AG04449 (cell line): ENCODE data around the gene MYO18A.

Source experiments
- CTCF ChIA-PET: fragments of 350-600 bp; formaldehyde crosslinking; extraction: SDS; loops from one replicate; lab custom pipeline; 2021; ENCODE audit warnings: antibody characterized with exemption; lab: Yijun Ruan, JAX
- POLR2A ChIA-PET: fragments of 400-600, 350-600 bp; formaldehyde crosslinking; extraction: SDS; loops from one replicate; lab custom pipeline; 2020; ENCODE audit warnings: antibody characterized with exemption, inconsistent platforms; lab: Yijun Ruan, JAX
- DNase-seq: peaks from one replicate; pipeline ENCODE4 v3.0.0-alpha.2; 2010; ENCODE audit warnings: low read depth, low spot score
- H3K4me3 ChIP-seq: 2 replicates; pipeline ENCODE4 v1.5.1; 2011; ENCODE audit warnings: low read depth, mild to moderate bottlenecking, control low read depth, low read length
- TF ChIP-seq, protein P1 (sequence below): IDR thresholded peaks from one replicate; pipeline ENCODE4 v1.5.1; 2011; ENCODE audit warnings: mild to moderate bottlenecking, moderate library complexity, low read length, control low read depth, inconsistent platforms; ENCODE audit not compliant: insufficient read depth; ENCODE audit errors: missing control alignments

The MYO18A gene

DNA sequence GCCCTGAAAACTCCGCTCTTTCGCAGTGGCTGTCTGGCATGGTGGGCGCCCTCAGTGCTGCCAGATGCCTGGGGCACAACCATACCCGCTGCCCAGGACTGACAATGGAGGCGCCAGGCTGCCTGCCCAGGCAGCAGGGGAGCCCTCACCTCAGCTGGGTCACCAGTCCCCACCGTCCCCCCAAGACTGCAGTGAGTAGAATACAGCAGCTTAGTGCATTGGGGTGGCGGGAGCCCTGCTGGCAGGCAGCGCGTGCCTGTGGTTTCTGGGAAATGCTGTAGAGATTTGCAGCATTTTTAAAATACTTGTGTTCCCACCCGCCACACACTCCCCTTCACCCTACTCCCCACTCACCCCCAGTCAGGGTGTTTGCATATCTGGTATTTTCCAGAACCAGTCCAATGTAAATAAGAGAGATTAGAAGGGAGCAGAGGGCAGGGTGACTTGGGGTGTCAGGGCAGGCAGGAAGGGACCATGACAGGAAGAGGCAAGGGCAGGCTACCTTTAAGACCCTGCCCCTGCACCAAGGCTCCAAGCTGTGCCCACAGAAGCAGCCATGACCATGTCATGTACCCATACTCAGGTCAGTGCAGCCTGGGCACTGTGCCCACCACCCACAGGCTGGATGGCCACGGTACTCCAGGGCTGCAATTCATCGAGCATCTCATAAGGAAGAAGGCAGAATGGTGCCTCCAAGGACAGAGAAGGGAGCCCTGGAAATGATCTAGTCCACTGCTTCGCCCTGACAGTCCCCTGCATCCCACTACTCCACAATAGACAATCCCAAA is 21.5 kb downstream of the MYO18A start:
- ChIA-PET POLR2A (interaction anchor here (0.5 to 0.7 kb wide), 2 partner anchors 92 to 134 kb away, joined by 3 read pairs; no protein-coding TSS in a partner anchor), CTCF (interaction anchor here (0.7 to 25.0 kb wide), 8 partner anchors 10 to 132 kb away, joined by 3 to 454 read pairs (median 24); partner anchors contain the start of gene MYO18A)
- TF ChIP-seq, protein P1, sequence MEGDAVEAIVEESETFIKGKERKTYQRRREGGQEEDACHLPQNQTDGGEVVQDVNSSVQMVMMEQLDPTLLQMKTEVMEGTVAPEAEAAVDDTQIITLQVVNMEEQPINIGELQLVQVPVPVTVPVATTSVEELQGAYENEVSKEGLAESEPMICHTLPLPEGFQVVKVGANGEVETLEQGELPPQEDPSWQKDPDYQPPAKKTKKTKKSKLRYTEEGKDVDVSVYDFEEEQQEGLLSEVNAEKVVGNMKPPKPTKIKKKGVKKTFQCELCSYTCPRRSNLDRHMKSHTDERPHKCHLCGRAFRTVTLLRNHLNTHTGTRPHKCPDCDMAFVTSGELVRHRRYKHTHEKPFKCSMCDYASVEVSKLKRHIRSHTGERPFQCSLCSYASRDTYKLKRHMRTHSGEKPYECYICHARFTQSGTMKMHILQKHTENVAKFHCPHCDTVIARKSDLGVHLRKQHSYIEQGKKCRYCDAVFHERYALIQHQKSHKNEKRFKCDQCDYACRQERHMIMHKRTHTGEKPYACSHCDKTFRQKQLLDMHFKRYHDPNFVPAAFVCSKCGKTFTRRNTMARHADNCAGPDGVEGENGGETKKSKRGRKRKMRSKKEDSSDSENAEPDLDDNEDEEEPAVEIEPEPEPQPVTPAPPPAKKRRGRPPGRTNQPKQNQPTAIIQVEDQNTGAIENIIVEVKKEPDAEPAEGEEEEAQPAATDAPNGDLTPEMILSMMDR: no peak
- no peak for DNase-seq
- peak overlapping the region; percentile 23 for H3K4me3 ChIP-seq

DNA sequence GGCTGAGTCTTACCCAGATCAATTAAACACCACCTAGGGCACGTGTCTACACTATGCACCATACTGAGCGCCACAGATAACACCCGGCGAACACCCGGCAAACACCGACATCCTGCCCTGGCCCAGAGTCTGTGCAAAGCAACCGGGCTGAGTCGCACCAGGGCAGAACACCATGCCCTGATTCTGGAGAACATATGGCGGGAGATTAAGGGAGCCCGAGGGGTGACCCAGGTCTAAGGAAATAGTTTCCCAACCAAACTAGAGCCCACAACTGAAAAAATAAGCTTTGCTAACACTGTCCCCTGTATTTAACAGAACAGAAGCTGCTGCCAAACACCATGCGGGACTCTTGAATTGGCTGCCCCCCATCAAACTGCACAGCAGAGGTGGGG is 22.1 kb downstream of the MYO18A start:
- no peak overlapping the region; the same call in 1 of the 2 replicates for H3K4me3 ChIP-seq
- POLR2A ChIA-PET: interaction anchor here (0.5 to 0.7 kb wide), 2 partner anchors 93 to 134 kb away, joined by 3 read pairs; no protein-coding TSS in a partner anchor
- TF ChIP-seq, protein P1: no peak
- CTCF ChIA-PET: interaction anchor here (0.7 to 25.0 kb wide), 6 partner anchors 9 to 61 kb away, joined by 3 to 454 read pairs (median 46); partner anchors contain the start of gene MYO18A
- no peak for DNase-seq

DNA sequence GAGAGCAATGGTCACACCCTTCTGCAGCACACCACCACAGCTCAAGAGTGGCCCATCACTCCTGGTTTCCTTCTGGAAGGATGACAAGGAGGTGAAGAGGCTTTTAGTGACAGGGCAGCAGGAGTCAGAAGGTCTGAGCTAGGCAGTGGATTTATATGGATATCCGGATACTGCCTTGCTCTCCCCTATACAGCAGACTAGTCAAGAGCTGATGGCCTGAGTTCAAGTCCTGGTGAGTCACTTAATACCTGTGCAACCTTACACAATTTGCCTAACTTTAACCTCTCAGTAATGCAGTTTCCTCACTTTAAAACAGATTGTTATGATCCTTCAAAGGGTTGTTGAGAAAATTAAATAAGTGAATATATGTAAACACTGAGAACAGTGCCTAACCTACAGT is 22.9 kb downstream of the MYO18A start:
- CTCF ChIA-PET: interaction anchor here (1.4 to 25.0 kb wide), 6 partner anchors 9 to 192 kb away, joined by 3 to 454 read pairs (median 36); partner anchors contain the start of gene MYO18A
- no peak for DNase-seq
- POLR2A ChIA-PET: no interaction called here
- no peak overlapping the region for H3K4me3 ChIP-seq
- TF ChIP-seq, protein P1: no peak

DNA sequence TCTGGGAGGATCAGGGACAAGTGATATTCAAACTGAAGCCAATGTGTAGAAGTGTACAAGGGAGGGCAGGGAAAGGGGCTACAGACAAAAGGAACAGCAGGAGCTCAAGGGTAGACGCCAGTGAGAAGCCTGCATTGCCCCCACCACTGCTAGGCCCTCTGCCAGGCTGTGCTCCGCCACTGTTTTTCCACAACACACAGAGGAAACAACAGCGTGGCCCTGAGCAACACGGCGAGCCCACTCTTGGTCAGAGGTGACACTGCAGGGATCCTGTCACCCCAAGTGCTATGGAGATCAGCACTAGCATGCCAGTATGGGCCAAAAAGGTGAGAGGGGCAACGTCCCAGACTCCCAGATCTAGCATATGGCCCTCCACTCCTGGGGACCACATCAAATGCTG is 23.4 kb downstream of the MYO18A start:
- no peak for DNase-seq
- no peak overlapping the region for H3K4me3 ChIP-seq
- ChIA-PET CTCF (interaction anchor here (1.0 to 25.0 kb wide), 8 partner anchors 8 to 191 kb away, joined by 3 to 454 read pairs (median 17); partner anchors contain the start of gene MYO18A), POLR2A (no interaction called here)
- TF ChIP-seq, protein P1: no peak

DNA sequence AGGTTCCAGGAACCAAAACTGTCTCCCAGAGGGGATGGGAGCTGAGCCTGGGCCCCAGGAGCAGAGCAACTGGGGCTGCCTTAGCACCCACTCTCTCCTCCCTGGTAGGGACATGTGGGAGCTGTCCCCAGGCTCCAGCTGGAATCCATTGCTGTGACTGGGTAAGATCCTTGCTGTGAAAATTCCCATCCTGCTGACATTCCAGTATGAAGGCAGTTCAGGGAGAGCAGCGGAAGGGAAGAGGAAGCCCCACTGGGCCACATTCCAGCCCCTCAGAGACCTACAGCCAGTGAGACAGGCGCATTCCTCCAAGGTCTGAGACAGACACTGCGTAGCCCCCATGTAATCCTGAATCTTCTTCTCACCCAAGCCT is 24.2 kb downstream of the MYO18A start:
- ChIA-PET CTCF (interaction anchor here (0.5 to 25.0 kb wide), 8 partner anchors 12 to 509 kb away, joined by 3 to 454 read pairs (median 6); partner anchors contain the start of gene MYO18A), POLR2A (no interaction called here)
- TF ChIP-seq, protein P1: no peak
- no peak for DNase-seq
- H3K4me3 ChIP-seq: no peak overlapping the region
